Measurements from ENCODE around the gene BRICD5. TPM values are rescaled to one million over a fixed set of nuclear protein-coding genes. Genes with fewer than 3 reads are reported as not detected.

Gene BRICD5
- total RNA-seq, 4 donors from 2014 or later = 1.2 to 6.8 (median 5.7) TPM

GRCh38 chr16:2229091-2229490, 18.4 kb upstream of the BRICD5 start:
- intact Hi-C loops (cut with DNase I) = no loop called here
- WGBS = 90% methylated on average over 3 of the region's 12 CpGs
- TF ChIP-seq POLR2AphosphoS5 (IDR thresholded peaks at IDR 0.05) (no peak), EP300 (IDR thresholded peaks at IDR 0.05) (no peak), POLR2A (IDR thresholded peaks at IDR 0.05; ENCODE audit: low read depth) (no peak), CTCF (IDR thresholded peaks at IDR 0.05) (no peak)

GRCh38 chr16:2228161-2228824, 17.6 kb upstream of the BRICD5 start:
- H3K36me3 ChIP-seq = peaks cover 44 to 69% (median 67%) of the 10 kb centered on the region in 4 donors
- no peaks in the 10 kb centered on the region for H3K9me3 ChIP-seq
- no peak overlapping the region for H3K27ac ChIP-seq (replicated peaks in 1 of 4)
- peaks cover 0 to 16% (median 0%) of the 10 kb centered on the region in 4 donors for H3K27me3 ChIP-seq
- TF ChIP-seq CTCF (IDR thresholded peaks at IDR 0.05) (no peak), POLR2AphosphoS5 (IDR thresholded peaks at IDR 0.05) (no peak), POLR2A (IDR thresholded peaks at IDR 0.05; ENCODE audit: low read depth) (no peak), EP300 (IDR thresholded peaks at IDR 0.05) (no peak)
- no peak for DNase-seq (ENCODE audit: extremely low spot score)
- H3K4me1 ChIP-seq = peaks cover 25 to 37% (median 33%) of the 10 kb centered on the region in 4 donors
- 89% methylated on average over 12 of the region's 25 CpGs for WGBS
- intact Hi-C loops (cut with DNase I) = no loop called here
- no peak overlapping the region for H3K4me3 ChIP-seq

More at GRCh38 chr16:2229091-2229490, 18.4 kb upstream of the BRICD5 start:
- H3K27ac ChIP-seq (replicated peaks in 1 of 4) = no peak overlapping the region
- H3K27me3 ChIP-seq = peaks cover 0 to 24% (median 1%) of the 10 kb centered on the region in 4 donors
- H3K4me3 ChIP-seq = no peak overlapping the region
- H3K4me1 ChIP-seq = peaks cover 25 to 33% (median 32%) of the 10 kb centered on the region in 4 donors
- H3K9me3 ChIP-seq = no peaks in the 10 kb centered on the region
- no peak for DNase-seq (ENCODE audit: extremely low spot score)
- H3K36me3 ChIP-seq = peaks cover 52 to 77% (median 75%) of the 10 kb centered on the region in 4 donors

GRCh38 chr16:2226918-2227317, 16.3 kb upstream of the BRICD5 start:
- H3K27ac ChIP-seq (replicated peaks in 1 of 4) = no peak overlapping the region
- H3K4me3 ChIP-seq = no peak overlapping the region
- intact Hi-C loops (cut with DNase I) = no loop called here
- H3K27me3 ChIP-seq = peaks cover 0 to 8% (median 0%) of the 10 kb centered on the region in 4 donors
- no peaks in the 10 kb centered on the region for H3K9me3 ChIP-seq
- 90% methylated on average over 6 of the region's 6 CpGs for WGBS
- peaks cover 30 to 55% (median 54%) of the 10 kb centered on the region in 4 donors for H3K36me3 ChIP-seq
- no peak for TF ChIP-seq EP300 (IDR thresholded peaks at IDR 0.05)
- no peak for TF ChIP-seq CTCF (IDR thresholded peaks at IDR 0.05)
- no peak for TF ChIP-seq POLR2AphosphoS5 (IDR thresholded peaks at IDR 0.05)
- no peak for TF ChIP-seq POLR2A (IDR thresholded peaks at IDR 0.05; ENCODE audit: low read depth)
- no peak for DNase-seq (ENCODE audit: extremely low spot score)
- peaks cover 28 to 41% (median 38%) of the 10 kb centered on the region in 4 donors for H3K4me1 ChIP-seq

GRCh38 chr16:2226245-2226793, 15.7 kb upstream of the BRICD5 start:
- H3K4me1 ChIP-seq = peaks cover 28 to 41% (median 38%) of the 10 kb centered on the region in 4 donors
- H3K27me3 ChIP-seq = peaks cover 0 to 8% (median 0%) of the 10 kb centered on the region in 4 donors
- no peak for DNase-seq (ENCODE audit: extremely low spot score)
- peaks cover 24 to 49% (median 48%) of the 10 kb centered on the region in 4 donors for H3K36me3 ChIP-seq
- H3K27ac ChIP-seq (replicated peaks in 1 of 4) = no peak overlapping the region
- H3K9me3 ChIP-seq = no peaks in the 10 kb centered on the region
- intact Hi-C loops (cut with DNase I) = no loop called here
- H3K4me3 ChIP-seq = no peak overlapping the region
- WGBS = 54% methylated on average over 8 of the region's 9 CpGs
- no peak for TF ChIP-seq POLR2A (IDR thresholded peaks at IDR 0.05; ENCODE audit: low read depth)
- TF ChIP-seq CTCF (IDR thresholded peaks at IDR 0.05) = no peak
- no peak for TF ChIP-seq EP300 (IDR thresholded peaks at IDR 0.05)
- TF ChIP-seq POLR2AphosphoS5 (IDR thresholded peaks at IDR 0.05) = no peak
